ENCODE results near the gene ANKRD63.

DNA sequence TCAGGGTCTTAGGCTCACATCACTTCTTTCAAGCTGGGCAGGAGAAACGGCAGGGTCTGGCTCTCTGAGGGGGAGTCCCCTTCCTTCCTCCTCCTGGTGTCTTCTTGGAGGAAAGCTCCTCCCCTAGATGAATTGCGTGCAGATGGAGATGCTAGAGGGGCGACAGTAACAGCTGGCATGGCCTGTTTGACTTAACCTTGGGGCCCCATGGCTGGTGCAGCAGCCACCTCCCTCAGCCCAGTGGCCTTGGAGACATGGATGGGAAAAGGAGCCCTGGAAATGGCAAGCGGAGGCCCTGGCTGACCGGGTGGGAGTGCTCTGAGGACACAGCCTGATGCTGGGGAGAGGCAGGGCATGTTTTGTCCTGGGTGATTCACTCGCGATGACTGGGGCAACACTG is 23.8 kb downstream of the ANKRD63 start:
- TF ChIP-seq ZNF790 (CRISPR knock-in tag; IDR thresholded peaks at IDR 0.05; ENCODE audit: borderline replicate concordance) = no peak
- no peak for TF ChIP-seq ZNF12 (CRISPR knock-in tag; IDR thresholded peaks at IDR 0.05)
- no peak for TF ChIP-seq ZNF451 (CRISPR knock-in tag; IDR thresholded peaks at IDR 0.05)
- TF ChIP-seq, protein P1, sequence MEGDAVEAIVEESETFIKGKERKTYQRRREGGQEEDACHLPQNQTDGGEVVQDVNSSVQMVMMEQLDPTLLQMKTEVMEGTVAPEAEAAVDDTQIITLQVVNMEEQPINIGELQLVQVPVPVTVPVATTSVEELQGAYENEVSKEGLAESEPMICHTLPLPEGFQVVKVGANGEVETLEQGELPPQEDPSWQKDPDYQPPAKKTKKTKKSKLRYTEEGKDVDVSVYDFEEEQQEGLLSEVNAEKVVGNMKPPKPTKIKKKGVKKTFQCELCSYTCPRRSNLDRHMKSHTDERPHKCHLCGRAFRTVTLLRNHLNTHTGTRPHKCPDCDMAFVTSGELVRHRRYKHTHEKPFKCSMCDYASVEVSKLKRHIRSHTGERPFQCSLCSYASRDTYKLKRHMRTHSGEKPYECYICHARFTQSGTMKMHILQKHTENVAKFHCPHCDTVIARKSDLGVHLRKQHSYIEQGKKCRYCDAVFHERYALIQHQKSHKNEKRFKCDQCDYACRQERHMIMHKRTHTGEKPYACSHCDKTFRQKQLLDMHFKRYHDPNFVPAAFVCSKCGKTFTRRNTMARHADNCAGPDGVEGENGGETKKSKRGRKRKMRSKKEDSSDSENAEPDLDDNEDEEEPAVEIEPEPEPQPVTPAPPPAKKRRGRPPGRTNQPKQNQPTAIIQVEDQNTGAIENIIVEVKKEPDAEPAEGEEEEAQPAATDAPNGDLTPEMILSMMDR (CRISPR knock-in tag; IDR thresholded peaks at IDR 0.05) = no peak
- TF ChIP-seq, protein P2, sequence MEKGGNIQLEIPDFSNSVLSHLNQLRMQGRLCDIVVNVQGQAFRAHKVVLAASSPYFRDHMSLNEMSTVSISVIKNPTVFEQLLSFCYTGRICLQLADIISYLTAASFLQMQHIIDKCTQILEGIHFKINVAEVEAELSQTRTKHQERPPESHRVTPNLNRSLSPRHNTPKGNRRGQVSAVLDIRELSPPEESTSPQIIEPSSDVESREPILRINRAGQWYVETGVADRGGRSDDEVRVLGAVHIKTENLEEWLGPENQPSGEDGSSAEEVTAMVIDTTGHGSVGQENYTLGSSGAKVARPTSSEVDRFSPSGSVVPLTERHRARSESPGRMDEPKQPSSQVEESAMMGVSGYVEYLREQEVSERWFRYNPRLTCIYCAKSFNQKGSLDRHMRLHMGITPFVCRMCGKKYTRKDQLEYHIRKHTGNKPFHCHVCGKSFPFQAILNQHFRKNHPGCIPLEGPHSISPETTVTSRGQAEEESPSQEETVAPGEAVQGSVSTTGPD (CRISPR knock-in tag; IDR thresholded peaks at IDR 0.05) = no peak
- no peak for TF ChIP-seq ETV6 (CRISPR knock-in tag; conservative IDR thresholded peaks at IDR 0.05)
- TF ChIP-seq HCFC1 (IDR thresholded peaks at IDR 0.05; ENCODE audit: low read depth, low read length) = no peak
- no peak for TF ChIP-seq MXI1 (IDR thresholded peaks at IDR 0.05; ENCODE audit: borderline replicate concordance, low read depth, low read length)
- TF ChIP-seq JUND (CRISPR knock-in tag; IDR thresholded peaks at IDR 0.05) = no peak
